Fibroblast of pulmonary artery (primary cell): Measurements from ENCODE around the gene PPP1R37.

Experiments
- DNase-seq: peaks from one replicate; pipeline ENCODE4 v3.0.0-alpha.2; 2010; ENCODE audit warnings: low read depth
- H3K4me3 ChIP-seq: replicated peaks from 2 replicates; pipeline ENCODE4 v1.5.1; 2011; ENCODE audit warnings: low read depth, mild to moderate bottlenecking, control low read depth, low read length, moderate library complexity
- TF ChIP-seq, protein P1 (sequence below): IDR thresholded peaks from 2 replicates; pipeline ENCODE4 v1.5.1; 2011; ENCODE audit warnings: mild to moderate bottlenecking, control low read depth, low read length, inconsistent platforms; ENCODE audit errors: missing control alignments

The PPP1R37 gene

DNA sequence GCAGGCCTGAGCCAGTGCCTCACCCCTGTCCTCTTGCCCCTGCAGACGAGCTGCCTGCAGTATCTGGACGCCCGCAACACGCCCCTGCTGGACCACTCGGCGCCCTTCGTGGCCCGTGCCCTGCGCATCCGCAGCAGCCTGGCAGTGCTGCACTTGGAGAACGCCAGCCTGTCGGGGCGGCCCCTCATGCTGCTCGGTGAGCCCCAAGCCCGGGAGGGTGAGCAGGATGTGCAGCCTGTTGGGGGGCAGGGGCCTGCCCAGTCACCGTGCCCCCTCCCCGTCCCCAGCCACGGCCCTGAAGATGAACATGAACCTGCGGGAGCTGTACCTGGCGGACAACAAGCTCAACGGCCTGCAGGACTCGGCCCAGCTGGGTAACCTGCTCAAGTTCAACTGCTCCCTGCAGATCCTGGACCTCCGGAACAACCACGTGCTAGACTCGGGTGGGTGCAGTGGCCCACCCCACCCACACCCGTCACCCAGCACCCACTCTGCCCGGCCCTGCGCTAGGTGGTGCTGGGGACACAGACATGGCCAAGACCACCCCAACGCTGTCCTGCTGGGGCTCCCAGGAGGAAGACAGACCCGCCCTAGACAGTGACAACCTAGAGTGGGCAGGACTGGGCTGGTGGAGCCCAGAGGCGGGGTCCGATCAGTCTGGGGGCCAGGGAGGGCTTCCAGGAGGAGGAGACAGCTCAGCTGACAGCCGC lies 49.2 kb downstream of the PPP1R37 start:
- H3K4me3 ChIP-seq, result no peak overlapping the region
- DNase-seq, result no peak
- TF ChIP-seq, protein P1, sequence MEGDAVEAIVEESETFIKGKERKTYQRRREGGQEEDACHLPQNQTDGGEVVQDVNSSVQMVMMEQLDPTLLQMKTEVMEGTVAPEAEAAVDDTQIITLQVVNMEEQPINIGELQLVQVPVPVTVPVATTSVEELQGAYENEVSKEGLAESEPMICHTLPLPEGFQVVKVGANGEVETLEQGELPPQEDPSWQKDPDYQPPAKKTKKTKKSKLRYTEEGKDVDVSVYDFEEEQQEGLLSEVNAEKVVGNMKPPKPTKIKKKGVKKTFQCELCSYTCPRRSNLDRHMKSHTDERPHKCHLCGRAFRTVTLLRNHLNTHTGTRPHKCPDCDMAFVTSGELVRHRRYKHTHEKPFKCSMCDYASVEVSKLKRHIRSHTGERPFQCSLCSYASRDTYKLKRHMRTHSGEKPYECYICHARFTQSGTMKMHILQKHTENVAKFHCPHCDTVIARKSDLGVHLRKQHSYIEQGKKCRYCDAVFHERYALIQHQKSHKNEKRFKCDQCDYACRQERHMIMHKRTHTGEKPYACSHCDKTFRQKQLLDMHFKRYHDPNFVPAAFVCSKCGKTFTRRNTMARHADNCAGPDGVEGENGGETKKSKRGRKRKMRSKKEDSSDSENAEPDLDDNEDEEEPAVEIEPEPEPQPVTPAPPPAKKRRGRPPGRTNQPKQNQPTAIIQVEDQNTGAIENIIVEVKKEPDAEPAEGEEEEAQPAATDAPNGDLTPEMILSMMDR, result no peak

DNA sequence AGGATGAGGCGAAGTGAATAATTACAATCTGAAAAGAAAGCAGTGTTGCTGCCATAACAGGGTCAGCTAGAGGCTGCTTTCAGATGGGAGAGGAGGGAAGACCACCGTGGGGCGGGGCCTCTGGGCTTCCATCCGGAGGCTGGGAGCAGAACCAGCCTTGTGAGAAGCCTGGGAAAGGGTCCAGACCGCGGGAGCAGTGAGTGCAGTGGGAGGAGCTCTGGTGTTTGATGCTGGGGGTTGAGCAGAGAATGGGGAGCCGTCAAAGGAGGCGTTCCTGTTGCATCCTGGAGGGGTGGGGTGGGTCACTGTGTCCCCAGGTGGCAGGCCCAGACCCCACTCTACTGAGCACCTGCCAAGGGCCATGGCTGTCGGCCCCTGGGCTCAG lies 49.7 kb downstream of the PPP1R37 start:
- no peak for DNase-seq
- TF ChIP-seq, protein P1, result no peak
- no peak overlapping the region for H3K4me3 ChIP-seq

GRCh38 chr19:45144431-45145269 lies 51.7 kb downstream of the PPP1R37 start:
- no peak overlapping the region for H3K4me3 ChIP-seq
- DNase-seq, result no peak
- TF ChIP-seq, protein P1, result no peak

DNA sequence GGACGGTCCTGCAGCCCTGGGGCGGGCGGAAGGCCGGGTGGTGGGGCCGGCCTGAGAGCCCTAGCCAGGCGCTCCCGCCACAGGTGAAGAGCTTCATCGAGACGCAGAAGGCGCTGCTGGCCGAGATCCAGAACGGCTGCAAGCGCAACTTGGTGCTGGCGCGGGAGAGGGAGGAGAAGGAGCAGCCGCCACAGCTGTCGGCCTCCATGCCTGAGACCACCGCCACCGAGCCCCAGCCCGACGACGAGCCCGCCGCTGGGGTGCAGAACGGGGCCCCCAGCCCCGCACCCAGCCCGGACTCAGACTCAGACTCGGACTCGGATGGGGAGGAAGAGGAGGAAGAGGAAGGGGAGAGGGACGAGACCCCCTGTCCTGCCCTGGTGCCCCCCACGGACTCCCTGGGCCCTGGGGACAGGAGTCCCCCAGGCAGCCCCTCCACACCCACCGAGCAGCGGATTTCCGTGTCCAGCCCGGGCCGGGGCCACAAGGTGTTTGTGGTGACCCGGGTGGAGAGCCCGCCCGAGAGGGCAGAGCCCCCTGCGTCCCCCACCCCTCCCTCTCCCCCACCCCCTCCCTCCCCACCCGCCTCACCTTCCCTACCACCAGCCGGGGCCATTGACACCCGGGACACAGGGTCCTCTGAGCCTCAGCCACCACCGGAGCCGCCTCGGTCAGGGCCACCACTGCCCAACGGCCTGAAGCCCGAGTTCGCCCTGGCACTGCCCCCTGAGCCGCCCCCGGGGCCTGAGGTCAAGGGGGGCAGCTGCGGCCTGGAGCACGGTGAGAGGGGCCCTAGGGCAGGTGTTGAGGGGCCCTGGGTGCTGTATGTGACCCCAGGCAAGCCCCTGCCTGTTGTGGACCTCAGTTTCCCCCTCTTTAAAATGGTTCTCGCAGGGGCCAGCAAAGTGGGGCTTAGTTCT lies 52.6 kb downstream of the PPP1R37 start:
- TF ChIP-seq, protein P1, result no peak
- H3K4me3 ChIP-seq, result no peak overlapping the region
- no peak for DNase-seq

- TF ChIP-seq, protein P1, result no peak
- H3K4me3 ChIP-seq, result no peak overlapping the region
- no peak for DNase-seq
These were observed 53.3 kb downstream of the PPP1R37 start for GRCh38 chr19:45146251-45146650.

- DNase-seq, result no peak
- H3K4me3 ChIP-seq, result no peak overlapping the region
- TF ChIP-seq, protein P1, result no peak
These were observed 53.8 kb downstream of the PPP1R37 start for GRCh38 chr19:45146741-45147205.
